MV-4-11 (cell line): ENCODE data around the gene AGTPBP1.
"Not testable (repeated sequence)": the region's sequence is repeated elsewhere in the genome, so short reads cannot be mapped to it uniquely, and the experiment has no call there.

Experiments
- DNase-seq: peaks from one replicate; lab custom pipeline; 2025; lab: John Stamatoyannopoulos, UW

The AGTPBP1 gene

GRCh38 chr9:85741875-85742596 is at the start of gene AGTPBP1:
TSS of gene AGTPBP1 (minus strand) at chr9:85741954. CDS start at chr9:85712533, 29,421 bp downstream.
- peak; percentile 88 for DNase-seq

- DNase-seq: not testable (repeated sequence)
These were observed 44.4 kb upstream of the AGTPBP1 start for GRCh38 chr9:85786116-85786515.

- not testable (repeated sequence) for DNase-seq
These were observed 32.1 kb upstream of the AGTPBP1 start for GRCh38 chr9:85773844-85774243.

GRCh38 chr9:85761802-85762201 is 20.0 kb upstream of the AGTPBP1 start:
- DNase-seq: not testable (repeated sequence)

DNA sequence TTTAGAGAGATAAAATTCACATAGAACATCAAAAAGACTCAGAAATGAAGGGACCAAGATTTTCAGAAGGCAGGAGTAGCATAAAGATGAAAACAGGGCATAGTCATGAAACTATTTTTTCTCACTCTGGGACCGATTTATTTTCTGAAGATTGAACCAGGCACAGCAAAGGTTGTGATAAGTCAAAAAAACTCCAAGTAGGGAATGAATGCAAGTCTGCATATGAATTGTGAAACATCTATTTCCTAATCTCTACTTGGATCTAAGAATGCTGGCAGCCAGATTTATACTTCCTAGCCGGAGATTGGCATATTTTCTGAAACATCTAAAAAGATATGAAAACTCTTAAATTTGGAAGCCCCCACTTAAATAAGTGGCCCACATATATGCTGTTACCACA is 16.0 kb upstream of the AGTPBP1 start:
- DNase-seq: not testable (repeated sequence)

DNA sequence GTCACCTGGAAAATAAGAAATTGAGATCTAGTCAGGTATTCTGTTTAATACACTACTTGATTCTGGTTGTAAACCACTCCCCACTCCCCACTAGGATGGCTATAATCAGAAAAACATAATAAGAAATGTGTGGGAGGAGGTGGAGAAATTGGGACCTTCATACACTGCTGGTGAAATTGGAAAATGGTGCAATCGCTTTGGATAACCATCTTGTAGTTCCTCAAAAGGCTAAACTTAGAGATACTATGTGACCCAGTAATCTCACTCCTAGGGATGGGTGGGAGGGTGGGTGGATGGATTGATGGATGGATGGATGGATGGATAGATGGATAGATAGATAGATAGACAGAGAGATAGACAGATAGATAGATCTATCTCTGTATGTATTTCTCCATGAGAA is 14.5 kb upstream of the AGTPBP1 start:
- peak; percentile 9 for DNase-seq

DNA sequence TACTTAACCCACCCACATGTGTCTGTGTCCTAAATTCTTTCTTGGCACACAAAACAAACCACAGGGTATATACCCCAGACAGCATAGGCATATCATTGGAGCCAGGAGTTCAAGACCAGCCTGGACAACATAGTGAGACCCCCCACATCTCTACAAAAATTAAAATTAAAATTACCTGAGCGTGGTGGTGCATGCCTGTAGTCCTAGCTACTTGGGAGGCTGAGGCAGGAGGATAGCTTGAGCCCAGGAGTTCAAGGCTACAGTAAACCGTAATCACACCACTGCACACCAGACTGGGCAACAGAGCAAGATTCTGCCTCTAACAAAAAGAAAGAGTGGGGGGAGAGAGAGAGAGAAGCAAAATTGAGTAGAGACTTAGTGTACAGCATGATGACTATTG is 4.6 kb upstream of the AGTPBP1 start:
- no peak for DNase-seq

DNA sequence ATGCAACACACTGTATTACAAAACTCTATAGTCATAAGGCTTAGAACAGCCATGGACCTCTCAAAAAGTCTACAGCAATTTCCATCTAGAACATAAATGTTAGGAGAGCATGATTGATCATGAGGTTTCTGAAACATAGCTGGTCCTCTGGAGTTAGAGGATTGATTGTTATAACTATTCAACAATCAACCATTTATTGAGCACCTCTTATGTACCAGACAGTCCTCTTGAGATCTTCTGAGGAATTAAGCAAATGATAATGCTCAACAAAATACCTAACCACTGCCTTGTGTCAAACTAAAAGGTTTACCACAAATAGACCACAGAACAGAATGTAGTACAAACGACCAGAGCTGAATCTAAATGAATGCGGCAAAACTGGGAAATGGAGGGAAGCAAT is 3.4 kb upstream of the AGTPBP1 start:
- no peak for DNase-seq

- no peak for DNase-seq
These were observed 2.7 kb upstream of the AGTPBP1 start for GRCh38 chr9:85744480-85744879.

GRCh38 chr9:85743275-85744128 is 1.7 kb upstream of the AGTPBP1 start:
- peak; percentile 93 for DNase-seq

DNA sequence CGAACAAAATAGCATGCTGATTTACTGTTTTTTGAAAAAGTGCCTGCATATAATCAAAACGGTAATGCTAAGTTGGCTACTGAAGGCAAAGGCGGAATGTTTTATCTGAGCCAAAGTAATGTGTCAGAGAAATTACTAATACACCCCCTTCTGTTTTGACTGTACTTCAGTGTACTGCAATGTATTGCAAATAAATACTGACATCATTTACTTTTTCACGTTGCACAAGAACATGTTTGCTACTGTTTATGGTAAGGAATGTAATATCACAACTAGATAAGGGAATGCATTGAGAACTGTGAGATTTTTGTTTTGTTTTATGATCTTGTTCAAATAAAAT is 813 bp upstream of the AGTPBP1 start:
- DNase-seq: peak; percentile 15

DNA sequence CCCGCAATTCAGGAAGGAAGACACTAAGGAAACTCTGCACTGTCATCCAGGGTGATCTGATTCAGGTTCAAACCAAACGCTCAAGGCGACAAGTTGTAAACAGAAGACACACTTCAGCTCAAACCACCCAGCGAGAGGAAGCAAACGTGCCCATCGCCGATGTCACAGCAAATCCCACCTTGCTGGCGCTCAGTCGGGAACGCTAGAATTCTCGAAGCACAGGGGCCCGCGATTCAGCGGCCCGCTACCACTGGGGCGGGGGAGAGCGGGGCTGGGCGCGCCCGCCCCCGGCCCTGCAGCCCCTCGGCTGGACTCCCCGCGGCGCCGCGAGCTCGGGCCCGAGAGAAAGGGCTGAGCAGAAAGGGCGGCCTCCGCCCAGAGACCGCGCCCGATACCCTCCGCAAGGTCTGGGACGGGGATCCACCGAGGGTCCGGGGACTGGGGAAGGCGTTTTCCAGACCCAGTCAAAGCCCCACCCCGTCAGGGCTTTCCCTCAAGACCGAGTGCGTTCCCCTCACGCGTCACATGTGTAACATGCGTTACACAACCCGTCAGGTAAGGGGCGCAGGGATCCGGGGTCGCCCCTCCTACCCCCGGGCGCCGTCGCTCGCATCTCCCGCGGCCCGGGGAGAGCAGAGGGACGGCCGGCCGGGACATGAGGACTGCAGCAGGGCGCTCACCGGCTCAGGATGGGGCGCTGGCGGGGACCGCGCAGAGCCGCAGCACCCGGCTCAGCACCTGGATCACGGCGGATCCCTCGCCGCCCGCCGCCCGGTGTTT is 469 bp downstream of the AGTPBP1 start:
- DNase-seq: no peak

DNA sequence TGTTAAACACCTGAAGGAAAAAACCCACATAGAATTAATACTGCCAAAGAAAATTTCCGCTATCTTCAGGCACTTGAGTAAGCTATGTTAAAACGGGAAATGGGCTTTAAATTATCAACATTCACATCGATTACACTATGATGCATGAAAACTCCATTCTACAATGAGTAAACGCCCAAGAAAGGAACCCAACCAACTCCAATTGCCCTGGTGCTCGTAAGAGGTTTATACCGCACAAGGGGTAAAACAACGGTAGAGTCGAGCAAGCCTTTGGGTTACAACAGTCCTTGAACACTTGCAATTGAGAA is 1.0 kb downstream of the AGTPBP1 start:
- peak; percentile 74 for DNase-seq

DNA sequence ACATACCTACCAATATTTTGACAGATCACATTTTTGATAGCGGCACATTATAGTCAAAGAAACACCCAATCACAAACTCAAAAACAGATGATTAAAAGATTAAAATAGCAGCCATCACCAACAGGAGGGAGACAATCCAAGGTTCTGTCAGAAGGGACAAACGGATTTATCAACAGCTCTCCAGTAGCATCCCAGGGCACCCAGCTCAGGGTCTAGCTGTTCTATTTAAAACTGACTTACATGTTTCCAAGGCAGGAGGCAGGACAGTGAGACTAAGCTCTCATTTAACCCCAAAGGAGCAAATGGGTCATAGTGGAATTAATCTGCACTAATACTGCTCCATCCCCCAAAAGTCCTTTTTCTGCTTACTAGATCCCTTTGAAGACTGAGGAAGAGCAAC is 3.2 kb downstream of the AGTPBP1 start:
- no peak for DNase-seq

DNA sequence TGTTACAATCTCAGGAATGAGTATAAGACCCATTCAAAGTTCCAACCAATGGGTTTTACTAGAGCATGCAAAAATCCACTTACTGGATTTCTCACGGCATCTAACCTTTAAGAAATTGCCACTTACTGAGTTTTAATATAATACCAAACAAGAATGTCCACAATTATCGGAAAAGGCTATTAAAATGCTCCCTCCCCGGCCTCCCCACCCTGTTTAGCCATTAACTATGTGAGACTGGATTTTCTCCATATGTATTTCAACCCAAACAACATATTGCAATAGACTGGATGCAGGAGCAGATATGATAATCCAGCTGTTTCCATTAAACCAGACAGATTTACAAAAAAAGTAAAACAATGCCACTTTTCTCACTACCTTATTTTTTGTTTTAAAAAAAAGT is 4.1 kb downstream of the AGTPBP1 start:
- no peak for DNase-seq

DNA sequence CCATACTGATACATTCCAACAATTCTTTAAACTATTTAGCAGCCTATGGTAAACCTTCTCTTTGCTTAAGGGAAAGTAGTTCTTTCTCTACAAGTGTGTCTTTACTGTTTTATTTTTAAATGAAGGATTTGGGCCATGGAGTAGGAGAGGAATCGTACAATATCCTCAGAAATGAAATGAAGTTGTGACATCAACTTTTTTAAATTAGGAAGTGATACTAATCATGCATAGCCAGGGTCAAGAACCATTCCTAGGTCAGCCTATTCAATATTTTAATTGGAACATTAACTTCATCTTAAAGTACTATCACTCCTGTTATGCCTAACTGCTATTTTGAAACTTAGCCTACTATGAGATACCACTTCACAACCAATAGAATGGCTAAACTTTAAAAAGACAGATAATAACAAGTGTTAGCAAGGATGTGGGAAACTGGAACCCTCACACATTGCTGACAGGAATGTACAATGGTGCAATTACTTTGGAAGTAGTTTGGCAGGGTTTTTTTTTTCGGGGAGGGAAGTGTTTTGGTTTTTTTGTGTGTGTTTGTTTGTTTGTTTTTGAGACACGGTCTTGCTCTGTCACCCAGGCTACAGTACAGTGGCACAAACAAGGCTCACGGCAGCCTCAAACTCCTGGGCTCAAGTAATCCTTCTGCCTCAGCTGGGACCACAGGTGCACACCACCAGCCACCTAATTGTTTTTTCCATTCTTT is 10.7 kb downstream of the AGTPBP1 start:
- peak; percentile 7 for DNase-seq

DNA sequence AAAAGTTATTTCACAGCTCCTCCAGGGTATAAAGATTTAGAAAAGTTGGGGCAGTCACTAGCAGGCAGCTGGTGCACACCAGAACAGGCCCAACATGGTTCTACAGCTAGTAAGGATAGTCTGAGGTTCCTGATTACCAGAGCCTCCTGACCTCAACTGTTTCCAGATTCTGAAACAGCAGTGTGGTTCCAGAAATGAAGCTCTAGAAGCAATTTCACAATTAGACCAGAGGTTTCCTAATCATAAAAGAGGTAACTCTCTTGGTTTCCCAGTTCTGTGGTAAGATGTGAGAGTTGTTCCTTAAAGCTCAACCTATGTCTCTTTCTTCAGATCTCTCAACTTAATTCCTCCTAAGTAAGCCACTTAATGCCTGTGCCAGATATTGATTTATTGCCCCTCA is 11.9 kb downstream of the AGTPBP1 start:
- DNase-seq: peak; percentile 98

GRCh38 chr9:85727500-85727899 is 14.3 kb downstream of the AGTPBP1 start:
- no peak for DNase-seq

GRCh38 chr9:85726737-85727136 is 15.0 kb downstream of the AGTPBP1 start:
- DNase-seq: no peak

DNA sequence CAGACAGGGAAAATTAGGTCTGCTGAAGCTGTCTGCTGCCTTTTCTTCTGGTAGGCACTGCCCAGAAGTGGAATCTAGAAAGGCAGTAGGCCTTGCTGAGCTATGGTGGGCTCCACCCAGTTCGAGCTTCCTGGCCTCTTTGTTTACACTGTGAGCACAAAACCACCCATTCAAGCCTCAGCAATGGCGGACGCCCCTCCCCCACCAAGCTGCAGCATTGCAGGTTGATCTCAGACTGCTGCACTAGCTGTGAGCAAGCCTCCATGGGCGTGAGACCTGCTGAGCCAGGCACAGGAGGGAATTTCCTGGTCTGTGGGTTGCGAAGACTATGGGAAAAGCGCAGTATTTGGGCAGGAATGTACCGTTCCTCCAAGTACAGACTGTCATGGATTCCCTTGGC is 18.5 kb downstream of the AGTPBP1 start:
- no peak for DNase-seq

GRCh38 chr9:85719411-85719810 is 22.3 kb downstream of the AGTPBP1 start:
- DNase-seq: peak; percentile 78

DNA sequence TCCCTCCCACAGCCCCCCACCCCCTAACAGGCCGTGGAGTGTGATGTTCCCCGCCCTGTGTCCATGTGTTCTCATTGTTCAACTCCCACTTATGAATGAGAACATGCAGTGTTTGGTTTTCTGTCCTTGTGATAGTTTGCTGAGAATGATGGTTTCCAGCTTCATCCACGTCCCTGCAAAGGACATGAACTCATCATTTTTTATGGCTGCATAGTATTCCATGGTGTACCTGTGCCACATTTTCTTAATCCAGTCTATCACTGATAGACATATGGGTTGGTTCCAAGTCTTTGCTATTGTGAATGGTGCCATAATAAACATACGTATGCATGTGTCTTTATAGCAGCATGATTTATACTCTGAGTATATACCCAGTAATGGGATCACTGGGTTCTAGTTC is 23.9 kb downstream of the AGTPBP1 start:
- DNase-seq: not testable (repeated sequence)
